Stomach (tissue), 4 donors: Measurements from ENCODE around the gene BCKDK.

Experiments
- EP300 ChIP-seq: sonication (generic); formaldehyde crosslinking; IDR thresholded peaks from one replicate; pipeline ENCODE4 v1.6.1; 2017; ENCODE audit warnings: antibody characterized with exemption
- POLR2A ChIP-seq, 4 donors: fragments of 450-650 bp; IDR thresholded peaks; one replicate each; pipeline ENCODE4 v1.6.1; 2016; ENCODE audit warnings: antibody characterized with exemption in 4 of 4, control low read depth in 2 of 4, mild to moderate bottlenecking in 1 of 4, moderate library complexity in 1 of 4
- POLR2AphosphoS5 ChIP-seq, 3 donors: sonication (generic); formaldehyde crosslinking; IDR thresholded peaks; one replicate each; pipeline ENCODE4 v1.6.1; 2016; ENCODE audit warnings: antibody characterized with exemption in 3 of 3
- TF ChIP-seq, protein P1 (sequence below), 7 experiments: fragments of 450-650 bp in 4 of 7; fragments of 200-600 bp in 3 of 7; sonication (generic) in 3 of 7; IDR thresholded peaks; one replicate each; pipeline ENCODE4 v1.5.1; 2016 to 2019; ENCODE audit warnings: antibody characterized with exemption in 7 of 7, control low read depth in 2 of 7, mild to moderate bottlenecking in 1 of 7

DNA sequence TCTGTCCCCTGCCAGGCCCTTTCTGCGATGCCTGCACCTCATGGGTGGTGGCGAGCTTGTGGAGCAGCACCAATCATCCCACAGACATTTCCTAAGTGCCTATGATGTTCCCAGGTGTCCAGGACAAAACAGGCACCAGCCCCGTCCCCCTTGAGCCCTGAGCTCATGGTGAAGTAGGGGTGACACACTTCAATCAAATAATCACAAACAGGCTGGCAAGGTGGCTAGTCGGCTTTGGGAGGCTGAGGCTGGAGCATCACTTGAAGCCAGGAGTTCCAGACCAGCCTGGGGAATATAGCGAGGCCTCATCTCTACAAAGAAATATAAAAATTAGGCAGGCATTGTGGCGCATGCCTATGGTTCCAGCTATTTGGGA, 28.1 kb downstream of the BCKDK start:
- TF ChIP-seq, protein P1, sequence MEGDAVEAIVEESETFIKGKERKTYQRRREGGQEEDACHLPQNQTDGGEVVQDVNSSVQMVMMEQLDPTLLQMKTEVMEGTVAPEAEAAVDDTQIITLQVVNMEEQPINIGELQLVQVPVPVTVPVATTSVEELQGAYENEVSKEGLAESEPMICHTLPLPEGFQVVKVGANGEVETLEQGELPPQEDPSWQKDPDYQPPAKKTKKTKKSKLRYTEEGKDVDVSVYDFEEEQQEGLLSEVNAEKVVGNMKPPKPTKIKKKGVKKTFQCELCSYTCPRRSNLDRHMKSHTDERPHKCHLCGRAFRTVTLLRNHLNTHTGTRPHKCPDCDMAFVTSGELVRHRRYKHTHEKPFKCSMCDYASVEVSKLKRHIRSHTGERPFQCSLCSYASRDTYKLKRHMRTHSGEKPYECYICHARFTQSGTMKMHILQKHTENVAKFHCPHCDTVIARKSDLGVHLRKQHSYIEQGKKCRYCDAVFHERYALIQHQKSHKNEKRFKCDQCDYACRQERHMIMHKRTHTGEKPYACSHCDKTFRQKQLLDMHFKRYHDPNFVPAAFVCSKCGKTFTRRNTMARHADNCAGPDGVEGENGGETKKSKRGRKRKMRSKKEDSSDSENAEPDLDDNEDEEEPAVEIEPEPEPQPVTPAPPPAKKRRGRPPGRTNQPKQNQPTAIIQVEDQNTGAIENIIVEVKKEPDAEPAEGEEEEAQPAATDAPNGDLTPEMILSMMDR (IDR thresholded peaks at IDR 0.05): no peak
- TF ChIP-seq POLR2A (IDR thresholded peaks at IDR 0.05) (no peak), POLR2AphosphoS5 (IDR thresholded peaks at IDR 0.05) (no peak), EP300 (no peak)
